ENCODE results near the gene APBA1. TPM values are rescaled to one million over a fixed set of nuclear protein-coding genes. Genes with fewer than 3 reads are reported as not detected.

The APBA1 gene
- total RNA-seq = 6.2 TPM
- long read RNA-seq, full-length matches to known transcripts = 2 of 7 reads
- long read RNA-seq, partial matches to known transcripts = 3 of 7 reads
- long read RNA-seq, other reads (novel, unspliced or antisense) = 2 of 7 reads

GRCh38 chr9:69671879-69672595 is at the start of gene APBA1:
Gene APBA1, minus strand, starts transcription at chr9:69672371.
- DNase-seq (peak; percentile 81), ATAC-seq (peak; percentile 81)

DNA sequence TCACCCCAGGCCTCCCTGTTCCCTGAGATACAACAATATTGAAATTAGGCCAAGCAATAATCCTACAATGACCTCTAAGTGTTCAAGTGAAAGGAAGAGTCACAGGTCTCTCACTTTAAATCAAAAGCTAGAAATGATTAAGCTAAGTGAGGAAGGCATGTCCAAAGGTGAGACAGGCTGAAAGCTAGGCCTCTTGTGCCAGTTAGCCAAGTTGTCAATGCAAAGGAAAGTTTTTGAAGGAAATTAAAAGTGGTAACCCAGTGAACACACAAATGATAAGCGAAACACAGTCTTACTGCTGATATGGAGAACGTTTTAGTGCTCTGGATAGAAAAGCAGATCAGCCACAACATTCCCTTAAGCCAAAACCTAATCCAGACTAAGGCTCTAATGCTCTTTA is 47.8 kb upstream of the APBA1 start:
- Histone ChIP-seq H3K4me3 (no peak overlapping the region), H3K27me3 (no peaks in the 10 kb centered on the region), H3K27ac (no peak overlapping the region), H3K9me3 (no peaks in the 10 kb centered on the region), H3K4me1 (no peaks in the 10 kb centered on the region), H3K36me3 (peaks cover 42% of the 10 kb centered on the region)
- ATAC-seq (no peak), DNase-seq (no peak)
- TF ChIP-seq, protein P1, sequence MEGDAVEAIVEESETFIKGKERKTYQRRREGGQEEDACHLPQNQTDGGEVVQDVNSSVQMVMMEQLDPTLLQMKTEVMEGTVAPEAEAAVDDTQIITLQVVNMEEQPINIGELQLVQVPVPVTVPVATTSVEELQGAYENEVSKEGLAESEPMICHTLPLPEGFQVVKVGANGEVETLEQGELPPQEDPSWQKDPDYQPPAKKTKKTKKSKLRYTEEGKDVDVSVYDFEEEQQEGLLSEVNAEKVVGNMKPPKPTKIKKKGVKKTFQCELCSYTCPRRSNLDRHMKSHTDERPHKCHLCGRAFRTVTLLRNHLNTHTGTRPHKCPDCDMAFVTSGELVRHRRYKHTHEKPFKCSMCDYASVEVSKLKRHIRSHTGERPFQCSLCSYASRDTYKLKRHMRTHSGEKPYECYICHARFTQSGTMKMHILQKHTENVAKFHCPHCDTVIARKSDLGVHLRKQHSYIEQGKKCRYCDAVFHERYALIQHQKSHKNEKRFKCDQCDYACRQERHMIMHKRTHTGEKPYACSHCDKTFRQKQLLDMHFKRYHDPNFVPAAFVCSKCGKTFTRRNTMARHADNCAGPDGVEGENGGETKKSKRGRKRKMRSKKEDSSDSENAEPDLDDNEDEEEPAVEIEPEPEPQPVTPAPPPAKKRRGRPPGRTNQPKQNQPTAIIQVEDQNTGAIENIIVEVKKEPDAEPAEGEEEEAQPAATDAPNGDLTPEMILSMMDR (IDR thresholded peaks at IDR 0.05) = no peak
- intact Hi-C loops (cut with DNase I) = no loop called here

More at GRCh38 chr9:69671879-69672595, at the start of gene APBA1:
- peak within 1 kb of the TSS; percentile 49 for H3K27ac ChIP-seq
- no peaks in the 10 kb centered on the region for H3K9me3 ChIP-seq
- H3K4me1 ChIP-seq = peaks cover 5% of the 10 kb centered on the region
- intact Hi-C loops (cut with DNase I) = no loop called here
- H3K36me3 ChIP-seq = no peaks in the 10 kb centered on the region
- no peaks in the 10 kb centered on the region for H3K27me3 ChIP-seq
- peak within 1 kb of the TSS; percentile 81 for H3K4me3 ChIP-seq
- TF ChIP-seq, protein P1 (IDR thresholded peaks at IDR 0.05) = no peak

DNA sequence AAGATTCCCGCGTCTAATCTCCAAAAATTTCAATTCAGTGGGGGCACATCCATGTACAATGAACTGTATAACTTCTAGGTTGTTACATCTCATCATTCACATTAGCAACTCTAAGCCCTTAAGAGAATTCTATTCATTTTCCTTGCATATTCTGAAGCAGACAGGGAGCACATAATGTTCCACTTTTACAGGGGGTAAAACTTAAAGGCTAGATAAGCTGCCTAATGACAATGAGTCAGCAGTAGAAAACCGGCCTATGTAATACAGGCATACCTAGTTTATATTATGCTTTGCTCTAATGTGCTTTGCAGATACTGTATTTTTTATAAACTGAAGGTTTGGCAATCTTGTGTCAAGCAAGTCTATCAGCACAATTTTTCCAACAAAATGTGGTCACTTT is 47.2 kb upstream of the APBA1 start:
- H3K4me1 ChIP-seq = no peaks in the 10 kb centered on the region
- H3K27ac ChIP-seq = no peak overlapping the region
- peaks cover 37% of the 10 kb centered on the region for H3K36me3 ChIP-seq
- ATAC-seq (no peak), DNase-seq (no peak)
- TF ChIP-seq, protein P1 (IDR thresholded peaks at IDR 0.05) = no peak
- no peaks in the 10 kb centered on the region for H3K27me3 ChIP-seq
- intact Hi-C loops (cut with DNase I) = no loop called here
- H3K9me3 ChIP-seq = no peaks in the 10 kb centered on the region
- H3K4me3 ChIP-seq = no peak overlapping the region

DNA sequence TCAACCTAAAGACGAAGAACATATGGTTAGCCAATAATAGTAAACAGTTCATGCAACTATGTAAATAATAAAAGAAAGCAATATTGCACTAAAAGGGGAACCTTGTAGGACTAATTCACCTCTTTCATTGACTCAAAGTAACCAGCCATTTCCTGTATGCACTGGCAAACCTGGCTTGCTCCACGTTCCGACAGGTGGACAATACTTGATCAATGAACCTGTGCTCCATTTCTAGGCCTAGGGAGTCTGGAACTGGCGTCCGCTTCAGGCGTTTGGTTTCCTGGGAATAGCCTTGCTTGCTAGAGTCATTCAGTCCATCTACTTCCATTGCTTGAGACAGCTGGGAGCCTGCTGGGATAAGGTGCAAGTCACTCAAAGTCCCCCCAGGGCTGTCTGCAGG is 46.0 kb upstream of the APBA1 start:
- H3K4me1 ChIP-seq = no peaks in the 10 kb centered on the region
- peaks cover 29% of the 10 kb centered on the region for H3K36me3 ChIP-seq
- no peaks in the 10 kb centered on the region for H3K27me3 ChIP-seq
- TF ChIP-seq, protein P1 (IDR thresholded peaks at IDR 0.05) = no peak
- H3K9me3 ChIP-seq = no peaks in the 10 kb centered on the region
- DNase-seq = no peak
- no peak overlapping the region for H3K27ac ChIP-seq
- intact Hi-C loops (cut with DNase I) = no loop called here
- no peak overlapping the region for H3K4me3 ChIP-seq
- ATAC-seq = no peak

GRCh38 chr9:69715825-69716224 is 43.7 kb upstream of the APBA1 start:
- H3K9me3 ChIP-seq = no peaks in the 10 kb centered on the region
- H3K36me3 ChIP-seq = peaks cover 24% of the 10 kb centered on the region
- DNase-seq (no peak), ATAC-seq (no peak)
- no peaks in the 10 kb centered on the region for H3K4me1 ChIP-seq
- no peak overlapping the region for H3K4me3 ChIP-seq
- intact Hi-C loops (cut with DNase I) = no loop called here
- TF ChIP-seq, protein P1 (IDR thresholded peaks at IDR 0.05) = no peak
- no peaks in the 10 kb centered on the region for H3K27me3 ChIP-seq
- no peak overlapping the region for H3K27ac ChIP-seq
